Memory B cell (primary cell): ENCODE results near the gene RALBP1.
"Not testable (repeated sequence)": the region's sequence is repeated elsewhere in the genome, so short reads cannot be mapped to it uniquely, and the experiment has no call there.

Experiments
- ATAC-seq: fragments of 150-1000 bp; cut with Tn5 transposase; 2 replicates; pipeline ENCODE4 v1.10.0; 2021; ENCODE audit warnings: low read depth, mild to moderate bottlenecking, moderate library complexity
- DNase-seq, 2 donors: peaks; one replicate each; pipeline ENCODE4 v3.0.0; 2022; ENCODE audit warnings: low spot score in 2 of 2
- H3K27ac Mint-ChIP-seq: one replicate; pipeline ENCODE4 v1.8.0; 2022; ENCODE audit warnings: mild to moderate bottlenecking, moderate library complexity, mixed read lengths
- H3K27me3 Mint-ChIP-seq: one replicate; pipeline ENCODE4 v1.8.0; 2022; ENCODE audit warnings: mixed read lengths
- H3K36me3 Mint-ChIP-seq: one replicate; pipeline ENCODE4 v1.8.0; 2022; ENCODE audit warnings: mild to moderate bottlenecking, mixed read lengths
- H3K4me1 Mint-ChIP-seq: one replicate; pipeline ENCODE4 v1.8.0; 2022; ENCODE audit warnings: mixed read lengths
- H3K4me3 Mint-ChIP-seq: one replicate; pipeline ENCODE4 v1.8.0; 2022; ENCODE audit warnings: mild to moderate bottlenecking, moderate library complexity, mixed read lengths
- H3K9me3 Mint-ChIP-seq: one replicate; pipeline ENCODE4 v1.8.0; 2022; ENCODE audit warnings: mixed read lengths

The RALBP1 gene

DNA sequence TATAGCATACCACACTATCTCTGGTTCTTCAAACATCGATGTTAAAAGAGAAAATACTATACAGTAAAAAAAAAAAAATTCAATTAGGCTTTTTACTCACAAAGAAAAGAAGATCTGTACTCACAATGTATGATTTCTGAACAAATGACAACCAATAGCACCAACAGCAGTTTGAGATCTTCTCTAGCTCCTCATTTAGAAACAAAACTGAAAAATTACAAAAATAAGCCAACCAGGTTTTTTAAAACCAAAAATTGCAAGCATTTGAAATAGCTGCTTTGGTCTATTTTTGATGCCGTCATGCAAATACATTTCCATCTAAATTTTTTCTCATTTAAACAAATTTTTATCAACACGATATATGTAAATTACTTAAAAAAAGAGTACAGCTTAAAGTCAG lies 34.3 kb upstream of the RALBP1 start:
- ATAC-seq (no peak), DNase-seq (no peak)
- Mint-ChIP-seq H3K27me3 (no peaks in the 10 kb centered on the region), H3K4me1 (peaks cover 3% of the 10 kb centered on the region), H3K9me3 (no peaks in the 10 kb centered on the region), H3K27ac (no peak overlapping the region), H3K4me3 (no peak overlapping the region), H3K36me3 (no peaks in the 10 kb centered on the region)

GRCh38 chr18:9444549-9444948 lies 30.8 kb upstream of the RALBP1 start:
- peaks cover 7% of the 10 kb centered on the region for H3K9me3 Mint-ChIP-seq
- no peaks in the 10 kb centered on the region for H3K36me3 Mint-ChIP-seq
- H3K4me1 Mint-ChIP-seq: peaks cover 3% of the 10 kb centered on the region
- no peak overlapping the region for H3K4me3 Mint-ChIP-seq
- no peak for DNase-seq
- no peak overlapping the region for H3K27ac Mint-ChIP-seq
- ATAC-seq: no peak
- no peaks in the 10 kb centered on the region for H3K27me3 Mint-ChIP-seq

- Mint-ChIP-seq H3K4me1 (no peaks in the 10 kb centered on the region), H3K27me3 (peaks cover 6% of the 10 kb centered on the region), H3K9me3 (peaks cover 7% of the 10 kb centered on the region), H3K27ac (no peak overlapping the region), H3K36me3 (no peaks in the 10 kb centered on the region), H3K4me3 (no peak overlapping the region)
- DNase-seq (no peak), ATAC-seq (no peak)
Observed at GRCh38 chr18:9446839-9447238, 28.5 kb upstream of the RALBP1 start.

GRCh38 chr18:9447334-9447733 lies 28.0 kb upstream of the RALBP1 start:
- Mint-ChIP-seq H3K36me3 (no peaks in the 10 kb centered on the region), H3K9me3 (peaks cover 7% of the 10 kb centered on the region), H3K27ac (no peak overlapping the region), H3K27me3 (peaks cover 6% of the 10 kb centered on the region), H3K4me1 (no peaks in the 10 kb centered on the region), H3K4me3 (no peak overlapping the region)
- ATAC-seq (no peak), DNase-seq (no peak)

DNA sequence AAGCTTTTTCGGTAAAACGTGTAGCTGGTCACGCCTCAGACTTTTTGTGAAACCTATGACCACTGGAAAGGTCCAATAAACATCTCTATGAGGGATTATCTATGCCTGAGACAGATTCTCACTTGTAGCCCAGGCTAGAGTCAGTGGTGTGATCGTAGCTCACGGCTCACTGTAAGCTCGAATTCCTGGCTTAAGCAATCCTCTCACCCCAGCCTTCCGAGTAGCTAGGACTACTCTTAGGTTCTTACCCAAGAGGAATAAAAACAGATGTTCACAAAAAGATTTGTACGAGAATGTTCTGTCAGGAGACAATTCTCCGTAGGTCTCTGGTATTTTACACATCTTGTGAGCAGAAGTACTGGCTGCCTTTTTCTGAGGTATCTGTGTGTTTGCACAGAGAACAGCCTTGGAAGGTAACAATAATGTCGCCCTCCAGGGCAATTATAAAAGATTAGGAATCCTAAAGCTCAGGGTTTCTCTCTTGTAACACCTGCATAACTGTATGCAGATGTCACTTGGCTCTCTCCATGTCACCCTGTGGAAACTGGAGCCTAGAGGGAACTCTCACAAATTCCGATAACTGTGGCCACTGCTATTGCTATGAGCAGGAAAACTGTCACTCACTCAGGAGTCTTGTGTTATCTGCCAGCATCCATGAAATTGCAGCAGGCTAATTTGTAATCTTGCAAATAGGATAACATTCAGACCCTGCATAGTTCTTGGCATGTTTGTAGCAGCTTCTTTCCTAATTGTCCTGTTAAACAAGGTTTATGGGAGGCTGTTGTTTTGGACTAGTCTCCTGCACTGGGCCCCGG lies 25.5 kb upstream of the RALBP1 start:
- Mint-ChIP-seq H3K4me3 (no peak overlapping the region), H3K27me3 (peaks cover 8% of the 10 kb centered on the region), H3K36me3 (no peaks in the 10 kb centered on the region), H3K27ac (no peak overlapping the region), H3K9me3 (peaks cover 9% of the 10 kb centered on the region), H3K4me1 (no peaks in the 10 kb centered on the region)
- no peak for ATAC-seq
- DNase-seq: no peak

GRCh38 chr18:9450920-9451319 lies 24.4 kb upstream of the RALBP1 start:
- not testable (repeated sequence) for H3K4me1 Mint-ChIP-seq, H3K27me3 Mint-ChIP-seq, H3K27ac Mint-ChIP-seq, DNase-seq, H3K4me3 Mint-ChIP-seq, H3K36me3 Mint-ChIP-seq, ATAC-seq
- H3K9me3 Mint-ChIP-seq: peaks cover 11% of the 10 kb centered on the region

DNA sequence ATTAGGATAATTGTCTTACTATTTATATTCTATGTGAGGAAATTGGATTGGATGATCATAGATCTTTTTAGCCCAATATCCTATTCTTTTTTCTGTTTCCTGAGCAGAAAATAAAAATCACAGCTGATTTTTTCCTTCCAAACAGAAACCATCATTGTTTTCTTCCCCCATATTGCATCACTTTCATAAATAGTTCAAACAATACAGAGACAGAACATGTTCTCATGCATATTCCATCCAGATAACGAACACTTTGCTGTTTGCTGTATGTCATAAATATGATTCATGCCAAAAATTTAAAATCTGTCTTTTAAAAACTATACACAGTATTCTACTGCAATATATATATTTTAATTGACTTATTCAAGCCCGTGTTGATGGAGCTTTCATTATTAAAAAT lies 22.0 kb upstream of the RALBP1 start:
- ATAC-seq (no peak), DNase-seq (no peak)
- no peak overlapping the region for H3K27ac Mint-ChIP-seq
- H3K4me3 Mint-ChIP-seq: no peak overlapping the region
- H3K9me3 Mint-ChIP-seq: peaks cover 16% of the 10 kb centered on the region
- no peaks in the 10 kb centered on the region for H3K4me1 Mint-ChIP-seq
- peaks cover 9% of the 10 kb centered on the region for H3K27me3 Mint-ChIP-seq
- H3K36me3 Mint-ChIP-seq: peaks cover 7% of the 10 kb centered on the region

DNA sequence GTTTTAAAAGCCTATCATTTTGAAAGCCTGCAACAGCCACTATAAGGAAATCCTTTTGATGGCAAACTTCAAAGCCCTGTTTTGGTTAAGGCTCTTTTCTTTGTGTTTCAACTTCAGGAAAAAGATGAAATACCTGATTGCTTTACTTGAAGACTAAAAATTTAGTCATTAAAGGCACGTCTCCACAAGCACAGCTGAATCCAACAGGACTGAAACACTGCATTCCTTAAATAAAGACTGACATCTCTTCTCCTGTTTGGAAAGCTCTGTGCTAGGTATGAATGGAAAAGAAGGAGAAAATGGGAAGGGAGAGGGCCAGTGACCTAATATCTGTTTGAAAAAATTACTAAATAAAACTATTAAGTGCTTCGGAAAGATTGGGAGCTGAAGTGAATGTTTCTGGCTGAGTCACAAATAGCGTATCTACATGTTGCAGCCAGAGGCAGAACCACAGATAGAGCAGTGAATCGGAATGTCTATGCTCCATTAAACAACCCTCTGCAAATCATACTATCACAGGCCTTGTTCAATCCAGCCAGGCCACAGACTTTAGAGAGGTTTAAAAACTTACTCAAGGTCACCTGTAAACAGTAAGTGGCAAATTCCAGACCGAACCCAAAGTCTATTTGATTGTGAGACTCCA lies 21.1 kb upstream of the RALBP1 start:
- peaks cover 17% of the 10 kb centered on the region for H3K9me3 Mint-ChIP-seq
- H3K36me3 Mint-ChIP-seq: peaks cover 7% of the 10 kb centered on the region
- H3K27me3 Mint-ChIP-seq: peaks cover 11% of the 10 kb centered on the region
- ATAC-seq (no peak), DNase-seq (no peak)
- H3K4me1 Mint-ChIP-seq: no peaks in the 10 kb centered on the region
- H3K4me3 Mint-ChIP-seq: no peak overlapping the region
- H3K27ac Mint-ChIP-seq: no peak overlapping the region

GRCh38 chr18:9455718-9456511 lies 19.4 kb upstream of the RALBP1 start:
- ATAC-seq (no peak), DNase-seq (no peak)
- Mint-ChIP-seq H3K27ac (no peak overlapping the region), H3K27me3 (peaks cover 7% of the 10 kb centered on the region), H3K9me3 (peaks cover 17% of the 10 kb centered on the region), H3K4me3 (no peak overlapping the region), H3K36me3 (peaks cover 7% of the 10 kb centered on the region), H3K4me1 (no peaks in the 10 kb centered on the region)

DNA sequence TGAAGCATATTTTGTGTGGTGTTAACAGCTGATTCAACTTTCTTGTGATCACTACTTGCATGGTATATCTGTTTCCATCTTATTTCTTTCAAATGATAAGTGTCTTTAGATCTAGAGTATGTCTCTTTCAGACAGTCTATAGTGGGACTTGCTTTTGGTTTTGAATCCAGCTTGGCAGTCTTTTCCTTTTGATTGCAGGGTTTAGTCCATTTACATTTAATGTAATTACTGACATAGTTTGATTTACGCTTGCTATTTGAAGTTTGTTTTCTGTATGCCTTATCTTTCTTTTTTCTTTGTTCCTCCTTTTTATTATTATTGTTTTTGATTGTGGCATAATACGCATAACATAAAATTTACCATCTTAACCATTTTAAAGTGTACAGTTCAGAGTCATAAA lies 9.2 kb upstream of the RALBP1 start:
- ATAC-seq: no peak
- peaks cover 4% of the 10 kb centered on the region for H3K36me3 Mint-ChIP-seq
- no peaks in the 10 kb centered on the region for H3K4me1 Mint-ChIP-seq
- H3K4me3 Mint-ChIP-seq: no peak overlapping the region
- DNase-seq: no peak
- H3K27ac Mint-ChIP-seq: no peak overlapping the region
- peaks cover 17% of the 10 kb centered on the region for H3K9me3 Mint-ChIP-seq
- peaks cover 2% of the 10 kb centered on the region for H3K27me3 Mint-ChIP-seq

GRCh38 chr18:9466846-9467245 lies 8.5 kb upstream of the RALBP1 start:
- H3K4me1 Mint-ChIP-seq: no peaks in the 10 kb centered on the region
- H3K27ac Mint-ChIP-seq: no peak overlapping the region
- ATAC-seq: no peak
- H3K27me3 Mint-ChIP-seq: no peaks in the 10 kb centered on the region
- peaks cover 17% of the 10 kb centered on the region for H3K9me3 Mint-ChIP-seq
- H3K36me3 Mint-ChIP-seq: peaks cover 4% of the 10 kb centered on the region
- H3K4me3 Mint-ChIP-seq: no peak overlapping the region
- no peak for DNase-seq

GRCh38 chr18:9468998-9469397 lies 6.3 kb upstream of the RALBP1 start:
- Mint-ChIP-seq H3K4me3 (no peak overlapping the region), H3K27me3 (peaks cover 2% of the 10 kb centered on the region), H3K4me1 (no peaks in the 10 kb centered on the region), H3K9me3 (peaks cover 17% of the 10 kb centered on the region), H3K27ac (no peak overlapping the region), H3K36me3 (peaks cover 4% of the 10 kb centered on the region)
- ATAC-seq (no peak), DNase-seq (no peak)

- DNase-seq (no peak), ATAC-seq (no peak)
- peaks cover 4% of the 10 kb centered on the region for H3K36me3 Mint-ChIP-seq
- no peak overlapping the region for H3K27ac Mint-ChIP-seq
- no peaks in the 10 kb centered on the region for H3K4me1 Mint-ChIP-seq
- no peak overlapping the region for H3K4me3 Mint-ChIP-seq
- peaks cover 2% of the 10 kb centered on the region for H3K27me3 Mint-ChIP-seq
- H3K9me3 Mint-ChIP-seq: peaks cover 17% of the 10 kb centered on the region
Observed at GRCh38 chr18:9469685-9470084, 5.6 kb upstream of the RALBP1 start.
